GM23338 (cell line): Measurements from ENCODE around the gene VSTM1.

ENCODE experiments used
- EZH2 ChIP-seq: fragments of 200-600 bp; sonication (generic); IDR thresholded peaks from one replicate; pipeline ENCODE4 v1.8.0; 2017; ENCODE audit warnings: antibody characterized with exemption, mild to moderate bottlenecking, low read depth; ENCODE audit not compliant: unreplicated experiment
- EZH2phosphoT487 ChIP-seq: fragments of 200-600 bp; sonication (generic); IDR thresholded peaks from one replicate; pipeline ENCODE4 v1.8.1; 2018; ENCODE audit warnings: antibody characterized with exemption; ENCODE audit not compliant: unreplicated experiment
- JUNB ChIP-seq: IDR thresholded peaks from one replicate; pipeline ENCODE4 v1.6.1; 2016; ENCODE audit warnings: antibody characterized with exemption; ENCODE audit not compliant: unreplicated experiment
- NANOG ChIP-seq: IDR thresholded peaks from 2 replicates; pipeline ENCODE4 v1.6.1; 2016; ENCODE audit warnings: antibody characterized with exemption, borderline replicate concordance
- STAT1 ChIP-seq: IDR thresholded peaks from one replicate; pipeline ENCODE4 v1.6.1; 2016; ENCODE audit warnings: antibody characterized with exemption; ENCODE audit not compliant: unreplicated experiment
- TF ChIP-seq, protein P1 (sequence below), 2 experiments: fragments of 200-600 bp in 1 of 2; sonication (generic) in 1 of 2; conservative IDR thresholded peaks; 2 replicates each; pipeline versions ENCODE4 v1.5.1 to v1.6.1; 2016 to 2017; ENCODE audit warnings: antibody characterized with exemption in 2 of 2, low read depth in 2 of 2, mild to moderate bottlenecking in 2 of 2, moderate library complexity in 1 of 2

DNA sequence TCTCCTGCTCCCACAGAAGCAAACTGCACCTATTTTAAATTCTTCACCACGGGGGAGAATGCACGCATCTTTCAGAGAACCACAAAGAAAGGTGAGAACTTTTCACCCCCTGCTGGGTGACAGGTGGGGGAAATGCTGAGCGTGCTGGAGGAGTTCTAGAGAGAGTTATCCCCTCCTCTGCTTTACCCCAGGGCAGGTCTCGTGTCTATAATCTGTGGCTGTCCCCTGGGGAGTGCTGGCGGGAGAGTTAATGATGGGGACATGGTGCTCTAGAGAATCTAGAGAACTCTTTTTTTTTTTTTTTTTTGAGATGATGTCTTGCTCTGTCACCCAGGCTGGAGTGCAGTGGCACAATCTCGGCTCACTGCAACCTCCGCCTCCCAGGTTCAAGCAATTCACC, 65.5 kb downstream of the VSTM1 start:
- TF ChIP-seq, protein P1, sequence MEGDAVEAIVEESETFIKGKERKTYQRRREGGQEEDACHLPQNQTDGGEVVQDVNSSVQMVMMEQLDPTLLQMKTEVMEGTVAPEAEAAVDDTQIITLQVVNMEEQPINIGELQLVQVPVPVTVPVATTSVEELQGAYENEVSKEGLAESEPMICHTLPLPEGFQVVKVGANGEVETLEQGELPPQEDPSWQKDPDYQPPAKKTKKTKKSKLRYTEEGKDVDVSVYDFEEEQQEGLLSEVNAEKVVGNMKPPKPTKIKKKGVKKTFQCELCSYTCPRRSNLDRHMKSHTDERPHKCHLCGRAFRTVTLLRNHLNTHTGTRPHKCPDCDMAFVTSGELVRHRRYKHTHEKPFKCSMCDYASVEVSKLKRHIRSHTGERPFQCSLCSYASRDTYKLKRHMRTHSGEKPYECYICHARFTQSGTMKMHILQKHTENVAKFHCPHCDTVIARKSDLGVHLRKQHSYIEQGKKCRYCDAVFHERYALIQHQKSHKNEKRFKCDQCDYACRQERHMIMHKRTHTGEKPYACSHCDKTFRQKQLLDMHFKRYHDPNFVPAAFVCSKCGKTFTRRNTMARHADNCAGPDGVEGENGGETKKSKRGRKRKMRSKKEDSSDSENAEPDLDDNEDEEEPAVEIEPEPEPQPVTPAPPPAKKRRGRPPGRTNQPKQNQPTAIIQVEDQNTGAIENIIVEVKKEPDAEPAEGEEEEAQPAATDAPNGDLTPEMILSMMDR (conservative IDR thresholded peaks at IDR 0.05; ENCODE audit: low read depth in 2 of 2): no peak
- no peak for TF ChIP-seq STAT1
- no peak for TF ChIP-seq JUNB
- no peak for TF ChIP-seq EZH2phosphoT487
- TF ChIP-seq NANOG: no peak
- TF ChIP-seq EZH2: no peak
